ENCODE data around the gene KISS1R.

Gene KISS1R

DNA sequence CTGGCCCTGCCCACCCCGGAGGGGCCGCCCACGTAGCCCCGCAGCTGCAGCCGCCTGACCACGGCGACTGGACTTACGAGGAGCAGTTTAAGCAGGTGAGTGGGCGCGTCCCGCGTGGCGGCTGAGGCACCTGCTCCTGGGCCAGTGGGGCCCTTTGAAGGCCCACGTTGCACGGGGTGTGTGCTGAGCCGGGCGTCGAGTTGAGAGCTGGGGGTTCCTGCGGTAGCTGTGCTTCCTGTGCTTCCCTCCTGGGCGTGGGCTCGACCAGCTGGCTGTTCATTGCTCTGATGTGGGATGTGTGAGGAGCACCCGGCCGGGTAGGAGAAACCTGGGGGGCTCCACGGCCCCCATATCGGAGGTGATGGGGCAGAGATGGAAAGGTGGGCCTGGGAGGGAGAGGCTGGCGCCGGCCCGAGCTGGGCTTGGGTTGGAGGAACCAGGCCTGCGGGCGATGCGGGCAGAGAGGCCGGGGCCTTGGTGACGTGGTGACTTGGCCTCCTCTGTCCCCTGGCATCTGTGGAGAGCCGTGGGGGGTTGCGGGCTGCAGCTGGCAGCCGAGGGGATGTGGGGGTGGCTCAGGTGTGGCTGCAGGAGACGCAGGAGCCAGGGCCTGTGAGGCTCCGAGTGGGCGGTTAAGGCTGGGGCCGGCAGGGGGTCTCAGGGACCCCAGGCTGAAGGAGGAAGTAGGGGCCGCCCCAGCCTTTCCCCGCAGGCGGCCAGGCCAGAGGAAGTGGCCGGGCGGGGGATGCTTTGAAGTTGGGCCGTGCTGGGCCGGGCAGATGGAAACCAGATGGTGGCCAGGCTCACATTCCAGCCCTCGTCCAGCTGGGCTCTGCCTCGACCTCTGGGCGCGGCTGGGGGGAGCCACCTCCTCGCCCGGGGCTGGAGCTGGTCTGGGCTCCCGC lies 15.8 kb downstream of the KISS1R start:
- no peak for TF ChIP-seq CTCF (IDR thresholded peaks at IDR 0.05)

GRCh38 chr19:933553-933882 lies 16.4 kb downstream of the KISS1R start:
- no peak for TF ChIP-seq CTCF (IDR thresholded peaks at IDR 0.05)

GRCh38 chr19:934197-934840 lies 17.2 kb downstream of the KISS1R start:
- TF ChIP-seq CTCF (IDR thresholded peaks at IDR 0.05): no peak

DNA sequence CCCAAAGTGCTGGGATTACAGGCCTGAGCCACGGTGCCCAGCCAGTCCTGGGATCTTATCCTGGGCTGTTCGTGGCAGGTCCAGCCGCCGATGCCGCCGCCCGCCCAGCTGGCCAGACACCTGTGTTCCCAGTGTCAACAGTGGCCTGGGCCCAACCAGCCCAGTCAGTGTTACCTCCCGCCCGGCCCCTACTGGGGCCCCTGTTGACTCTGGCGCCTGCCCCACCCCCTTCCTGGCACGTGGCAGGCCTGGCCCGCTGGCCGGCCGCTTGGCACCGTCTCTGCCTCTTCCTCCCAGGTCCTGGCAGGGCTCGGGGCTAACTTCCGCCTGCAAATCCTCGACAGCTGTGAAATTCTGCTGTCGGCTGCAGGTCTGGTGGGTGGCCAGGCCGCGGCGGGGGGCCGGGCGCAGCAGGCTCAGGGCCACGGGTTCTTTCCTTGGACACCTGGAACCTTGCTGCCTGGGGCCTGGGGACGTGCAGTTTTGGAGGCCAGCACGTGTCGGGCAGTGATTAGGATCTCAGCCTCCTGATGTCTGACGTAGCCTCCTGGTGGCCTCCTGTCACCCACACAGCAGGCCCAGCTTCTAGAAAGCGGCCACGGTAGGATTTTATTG lies 17.8 kb downstream of the KISS1R start:
- no peak for TF ChIP-seq CTCF (IDR thresholded peaks at IDR 0.05)

- no peak for TF ChIP-seq CTCF (IDR thresholded peaks at IDR 0.05)
Measured at GRCh38 chr19:936175-936546, 19.0 kb downstream of the KISS1R start.

DNA sequence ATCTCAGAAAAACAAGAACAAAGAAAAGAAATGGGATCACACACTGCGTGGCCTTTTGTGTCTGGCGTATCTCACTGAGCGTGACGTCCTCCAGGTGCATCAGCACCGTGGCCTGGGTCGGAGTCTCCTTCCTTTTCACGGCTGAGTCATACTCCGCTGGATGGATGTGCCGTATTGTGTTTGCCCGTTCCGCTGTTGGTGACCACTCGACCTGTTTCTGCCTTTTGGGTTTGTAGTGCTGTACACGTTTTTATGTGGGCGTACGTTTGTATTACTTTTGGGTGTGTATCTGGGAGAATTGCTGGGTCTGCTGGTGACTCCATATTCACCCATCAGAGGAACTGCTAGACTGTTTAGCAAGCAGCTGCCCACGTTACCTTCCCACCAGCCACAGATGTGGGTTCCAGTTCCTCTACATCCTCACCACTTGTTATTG lies 20.1 kb downstream of the KISS1R start:
- TF ChIP-seq CTCF (IDR thresholded peaks at IDR 0.05): no peak

DNA sequence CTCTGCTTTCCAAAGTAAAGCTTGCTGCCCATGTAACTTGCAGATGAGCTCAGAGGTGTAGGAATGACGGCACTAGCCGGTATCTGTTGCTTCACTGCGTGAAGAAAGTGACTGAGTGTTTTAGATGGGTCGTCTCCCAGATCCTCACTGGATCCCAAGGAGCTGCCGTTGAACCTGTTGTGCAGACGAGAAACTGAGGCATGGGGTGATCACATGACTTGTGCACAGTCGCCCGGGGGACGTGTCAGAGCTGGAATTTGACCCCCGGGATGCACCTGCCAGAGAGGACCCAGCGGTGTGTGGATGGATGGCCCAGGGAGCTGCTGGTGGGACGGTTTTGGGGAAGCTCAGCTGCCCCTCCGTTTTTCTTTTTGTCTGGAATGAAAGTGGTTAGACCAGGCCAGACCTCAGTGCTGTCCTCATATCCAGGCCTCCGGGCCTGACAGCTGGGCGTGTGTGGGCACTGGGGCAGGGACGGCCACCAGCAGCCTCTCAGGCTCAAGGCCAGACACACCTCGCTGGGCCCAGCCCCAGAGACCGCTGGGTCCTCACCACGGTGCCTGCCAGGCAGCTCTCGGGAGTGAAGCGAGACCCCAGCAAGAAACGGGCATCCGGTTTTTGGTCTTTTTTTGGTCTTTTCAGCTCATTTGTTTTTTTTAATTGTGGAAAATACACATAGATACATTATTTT lies 21.2 kb downstream of the KISS1R start:
- no peak for TF ChIP-seq CTCF (IDR thresholded peaks at IDR 0.05)
